ENCODE data around the gene ABTB1.

DNA sequence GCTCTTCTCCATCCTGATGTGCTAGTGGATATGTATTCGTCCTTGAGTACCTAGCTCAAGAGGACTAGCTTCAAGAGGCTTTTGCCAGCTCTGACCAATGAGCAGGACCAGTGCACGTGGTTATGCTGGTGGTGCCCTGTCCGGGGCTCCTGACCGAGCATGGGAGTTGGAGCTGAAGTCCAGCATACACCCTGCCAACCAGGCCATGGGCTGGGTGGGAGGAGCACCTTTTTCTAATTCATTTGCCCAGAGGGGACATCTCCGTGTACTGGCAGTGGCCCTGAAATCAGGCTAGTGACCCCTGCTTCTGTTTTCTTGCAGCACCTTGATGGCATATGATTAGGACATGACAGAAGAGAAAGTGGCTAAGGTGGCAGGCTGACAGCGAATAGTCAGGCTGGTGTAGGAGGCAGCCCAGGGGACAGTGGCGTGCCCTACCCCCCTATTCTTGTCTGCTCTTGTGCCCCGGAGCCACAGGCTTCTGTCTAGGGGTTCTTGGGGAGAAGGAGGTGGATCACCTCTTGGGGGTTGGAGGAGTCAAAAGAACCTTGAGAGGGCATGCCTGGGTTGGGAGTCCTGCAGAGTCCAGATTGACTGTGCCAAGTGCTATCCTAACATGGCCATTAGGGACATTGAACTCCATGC is 27.3 kb upstream of the ABTB1 start:
- TF ChIP-seq, protein P1, sequence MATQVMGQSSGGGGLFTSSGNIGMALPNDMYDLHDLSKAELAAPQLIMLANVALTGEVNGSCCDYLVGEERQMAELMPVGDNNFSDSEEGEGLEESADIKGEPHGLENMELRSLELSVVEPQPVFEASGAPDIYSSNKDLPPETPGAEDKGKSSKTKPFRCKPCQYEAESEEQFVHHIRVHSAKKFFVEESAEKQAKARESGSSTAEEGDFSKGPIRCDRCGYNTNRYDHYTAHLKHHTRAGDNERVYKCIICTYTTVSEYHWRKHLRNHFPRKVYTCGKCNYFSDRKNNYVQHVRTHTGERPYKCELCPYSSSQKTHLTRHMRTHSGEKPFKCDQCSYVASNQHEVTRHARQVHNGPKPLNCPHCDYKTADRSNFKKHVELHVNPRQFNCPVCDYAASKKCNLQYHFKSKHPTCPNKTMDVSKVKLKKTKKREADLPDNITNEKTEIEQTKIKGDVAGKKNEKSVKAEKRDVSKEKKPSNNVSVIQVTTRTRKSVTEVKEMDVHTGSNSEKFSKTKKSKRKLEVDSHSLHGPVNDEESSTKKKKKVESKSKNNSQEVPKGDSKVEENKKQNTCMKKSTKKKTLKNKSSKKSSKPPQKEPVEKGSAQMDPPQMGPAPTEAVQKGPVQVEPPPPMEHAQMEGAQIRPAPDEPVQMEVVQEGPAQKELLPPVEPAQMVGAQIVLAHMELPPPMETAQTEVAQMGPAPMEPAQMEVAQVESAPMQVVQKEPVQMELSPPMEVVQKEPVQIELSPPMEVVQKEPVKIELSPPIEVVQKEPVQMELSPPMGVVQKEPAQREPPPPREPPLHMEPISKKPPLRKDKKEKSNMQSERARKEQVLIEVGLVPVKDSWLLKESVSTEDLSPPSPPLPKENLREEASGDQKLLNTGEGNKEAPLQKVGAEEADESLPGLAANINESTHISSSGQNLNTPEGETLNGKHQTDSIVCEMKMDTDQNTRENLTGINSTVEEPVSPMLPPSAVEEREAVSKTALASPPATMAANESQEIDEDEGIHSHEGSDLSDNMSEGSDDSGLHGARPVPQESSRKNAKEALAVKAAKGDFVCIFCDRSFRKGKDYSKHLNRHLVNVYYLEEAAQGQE (IDR thresholded peaks at IDR 0.05; ENCODE audit: borderline replicate concordance) = no peak
- TF ChIP-seq, protein P1 (CRISPR knock-in tag; IDR thresholded peaks at IDR 0.05; ENCODE audit: low read depth) = no peak
- TF ChIP-seq, protein P2, sequence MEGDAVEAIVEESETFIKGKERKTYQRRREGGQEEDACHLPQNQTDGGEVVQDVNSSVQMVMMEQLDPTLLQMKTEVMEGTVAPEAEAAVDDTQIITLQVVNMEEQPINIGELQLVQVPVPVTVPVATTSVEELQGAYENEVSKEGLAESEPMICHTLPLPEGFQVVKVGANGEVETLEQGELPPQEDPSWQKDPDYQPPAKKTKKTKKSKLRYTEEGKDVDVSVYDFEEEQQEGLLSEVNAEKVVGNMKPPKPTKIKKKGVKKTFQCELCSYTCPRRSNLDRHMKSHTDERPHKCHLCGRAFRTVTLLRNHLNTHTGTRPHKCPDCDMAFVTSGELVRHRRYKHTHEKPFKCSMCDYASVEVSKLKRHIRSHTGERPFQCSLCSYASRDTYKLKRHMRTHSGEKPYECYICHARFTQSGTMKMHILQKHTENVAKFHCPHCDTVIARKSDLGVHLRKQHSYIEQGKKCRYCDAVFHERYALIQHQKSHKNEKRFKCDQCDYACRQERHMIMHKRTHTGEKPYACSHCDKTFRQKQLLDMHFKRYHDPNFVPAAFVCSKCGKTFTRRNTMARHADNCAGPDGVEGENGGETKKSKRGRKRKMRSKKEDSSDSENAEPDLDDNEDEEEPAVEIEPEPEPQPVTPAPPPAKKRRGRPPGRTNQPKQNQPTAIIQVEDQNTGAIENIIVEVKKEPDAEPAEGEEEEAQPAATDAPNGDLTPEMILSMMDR (IDR thresholded peaks at IDR 0.05 in 2 of 3, conservative IDR thresholded peaks at IDR 0.05 in 1 of 3; ENCODE audit: insufficient read depth in 2 of 3, low read depth in 1 of 3, low read length in 3 of 3) = no peak

Measured in K562 (cell line).